ENCODE data around the gene CDHR4. TPM values are rescaled to one million over a fixed set of nuclear protein-coding genes. Genes with fewer than 3 reads are reported as not detected.

Gene CDHR4
- total and polyA plus RNA-seq, 9 of the 15 experiments (the other 6 are each of a cell fraction or from before 2014, with no cell fraction given) = 0.21 TPM; not detected in 8

DNA sequence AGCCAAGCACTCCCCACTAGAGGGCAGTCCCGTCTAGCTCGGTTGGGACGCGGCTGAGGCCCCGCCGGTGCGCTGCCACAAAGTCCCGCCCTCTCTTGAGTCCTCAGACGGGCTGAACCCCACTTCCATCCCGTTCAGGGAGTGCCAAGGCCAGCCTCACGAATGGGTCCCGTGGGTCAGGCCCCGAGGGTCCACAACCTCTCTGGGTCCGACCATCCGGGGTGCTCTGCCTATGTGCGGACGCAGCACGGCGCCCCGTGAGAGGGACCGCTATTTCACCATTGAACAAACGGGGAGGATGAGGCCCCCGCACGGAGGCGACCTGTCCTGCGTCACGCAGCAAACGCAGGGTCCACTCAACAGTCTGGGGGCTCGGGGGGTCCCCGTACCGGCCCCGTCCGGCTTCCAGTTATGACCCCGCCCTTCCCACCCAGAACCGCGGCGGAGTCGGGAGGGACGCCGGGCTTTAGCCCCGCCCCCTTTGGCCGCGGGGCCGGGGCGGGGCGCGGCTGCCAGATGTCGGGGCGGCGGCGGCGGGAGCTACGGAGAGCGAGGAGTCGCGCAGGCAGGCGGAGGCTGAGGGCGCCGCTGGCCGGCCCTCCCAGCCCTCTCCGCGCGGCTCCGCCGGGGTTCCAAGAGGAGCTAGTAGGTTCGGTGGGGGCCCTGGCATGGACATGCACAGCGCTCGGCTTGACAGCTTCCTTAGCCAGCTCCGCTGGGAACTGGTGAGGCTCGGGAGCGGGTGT, 3.2 kb upstream of the CDHR4 start, which contains the start of gene INKA1 (continued):
- no peak for TF ChIP-seq ATF1 (CRISPR knock-in tag; IDR thresholded peaks at IDR 0.05)
- peak; percentile 50; the same call in 1 of the 2 replicates for TF ChIP-seq ATF1 (tag; IDR thresholded peaks at IDR 0.05)
- TF ChIP-seq KAT2B (IDR thresholded peaks at IDR 0.05; ENCODE audit: low read depth, low read length) = no peak
- peak; percentile 35; the same call in 1 of the 2 replicates for TF ChIP-seq HCFC1 (IDR thresholded peaks at IDR 0.05; ENCODE audit: low read depth, low read length)
- TF ChIP-seq TBL1XR1 (IDR thresholded peaks at IDR 0.05; ENCODE audit: low read length in 2 of 2) = no peak
- peak; percentile 67; the same call in 1 of the 2 replicates for TF ChIP-seq AFF4 (CRISPR knock-in tag; IDR thresholded peaks at IDR 0.05)
- TF ChIP-seq, protein P1, sequence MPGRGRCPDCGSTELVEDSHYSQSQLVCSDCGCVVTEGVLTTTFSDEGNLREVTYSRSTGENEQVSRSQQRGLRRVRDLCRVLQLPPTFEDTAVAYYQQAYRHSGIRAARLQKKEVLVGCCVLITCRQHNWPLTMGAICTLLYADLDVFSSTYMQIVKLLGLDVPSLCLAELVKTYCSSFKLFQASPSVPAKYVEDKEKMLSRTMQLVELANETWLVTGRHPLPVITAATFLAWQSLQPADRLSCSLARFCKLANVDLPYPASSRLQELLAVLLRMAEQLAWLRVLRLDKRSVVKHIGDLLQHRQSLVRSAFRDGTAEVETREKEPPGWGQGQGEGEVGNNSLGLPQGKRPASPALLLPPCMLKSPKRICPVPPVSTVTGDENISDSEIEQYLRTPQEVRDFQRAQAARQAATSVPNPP (IDR thresholded peaks at IDR 0.05; ENCODE audit: borderline replicate concordance, insufficient read depth, insufficient read length) = no peak
- no peak for TF ChIP-seq ZNF740 (CRISPR knock-in tag; IDR thresholded peaks at IDR 0.05)
- TF ChIP-seq ZNF740 (tag; IDR thresholded peaks at IDR 0.05) = no peak
- TF ChIP-seq TAF9B (IDR thresholded peaks at IDR 0.05; ENCODE audit: partially characterized antibody) = peak; percentile 12
- TF ChIP-seq, protein P2, sequence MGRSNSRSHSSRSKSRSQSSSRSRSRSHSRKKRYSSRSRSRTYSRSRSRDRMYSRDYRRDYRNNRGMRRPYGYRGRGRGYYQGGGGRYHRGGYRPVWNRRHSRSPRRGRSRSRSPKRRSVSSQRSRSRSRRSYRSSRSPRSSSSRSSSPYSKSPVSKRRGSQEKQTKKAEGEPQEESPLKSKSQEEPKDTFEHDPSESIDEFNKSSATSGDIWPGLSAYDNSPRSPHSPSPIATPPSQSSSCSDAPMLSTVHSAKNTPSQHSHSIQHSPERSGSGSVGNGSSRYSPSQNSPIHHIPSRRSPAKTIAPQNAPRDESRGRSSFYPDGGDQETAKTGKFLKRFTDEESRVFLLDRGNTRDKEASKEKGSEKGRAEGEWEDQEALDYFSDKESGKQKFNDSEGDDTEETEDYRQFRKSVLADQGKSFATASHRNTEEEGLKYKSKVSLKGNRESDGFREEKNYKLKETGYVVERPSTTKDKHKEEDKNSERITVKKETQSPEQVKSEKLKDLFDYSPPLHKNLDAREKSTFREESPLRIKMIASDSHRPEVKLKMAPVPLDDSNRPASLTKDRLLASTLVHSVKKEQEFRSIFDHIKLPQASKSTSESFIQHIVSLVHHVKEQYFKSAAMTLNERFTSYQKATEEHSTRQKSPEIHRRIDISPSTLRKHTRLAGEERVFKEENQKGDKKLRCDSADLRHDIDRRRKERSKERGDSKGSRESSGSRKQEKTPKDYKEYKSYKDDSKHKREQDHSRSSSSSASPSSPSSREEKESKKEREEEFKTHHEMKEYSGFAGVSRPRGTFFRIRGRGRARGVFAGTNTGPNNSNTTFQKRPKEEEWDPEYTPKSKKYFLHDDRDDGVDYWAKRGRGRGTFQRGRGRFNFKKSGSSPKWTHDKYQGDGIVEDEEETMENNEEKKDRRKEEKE (IDR thresholded peaks at IDR 0.05; ENCODE audit: borderline replicate concordance in 1 of 2, control insufficient read depth in 1 of 2, low read depth in 2 of 2, low read length in 1 of 2) = no peak
- no peak for TF ChIP-seq ZFP36 (IDR thresholded peaks at IDR 0.05; ENCODE audit: low read depth, low read length, partially characterized antibody)
- peak; percentile 85 to 90 for TF ChIP-seq RAD21 (CRISPR knock-in tag; conservative IDR thresholded peaks at IDR 0.05 in 1 of 2, IDR thresholded peaks at IDR 0.05 in 1 of 2)
- peak; percentile 12 for TF ChIP-seq TAF1 (IDR thresholded peaks at IDR 0.05; ENCODE audit: control insufficient read depth, extremely low read depth, insufficient read depth, low read length, severe bottlenecking)
- TF ChIP-seq POLR2G (IDR thresholded peaks at IDR 0.05; ENCODE audit: low read depth, low read length) = peak; percentile 86
- no peak for TF ChIP-seq BRD9 (IDR thresholded peaks at IDR 0.05; ENCODE audit: low read depth, partially characterized antibody)
- TF ChIP-seq MXI1 (IDR thresholded peaks at IDR 0.05; ENCODE audit: low read depth, low read length) = no peak
- no peak for TF ChIP-seq KHSRP (IDR thresholded peaks at IDR 0.05)
